HL-60 (cell line): ENCODE measurements around the gene SPINT2.

Source experiments
- CTCF ChIP-seq: IDR thresholded peaks from one replicate; pipeline ENCODE4 v1.5.1; 2011; ENCODE audit warnings: low read length, control low read depth, inconsistent platforms; ENCODE audit not compliant: insufficient read depth
- GABPA ChIP-seq: IDR thresholded peaks from 2 replicates; pipeline ENCODE4 v1.6.1; 2012; ENCODE audit warnings: low read depth
- POLR2AphosphoS5 ChIP-seq: IDR thresholded peaks from 2 replicates; pipeline ENCODE4 v1.6.1; 2012; ENCODE audit warnings: low read depth

GRCh38 chr19:38316477-38317067, 52.2 kb downstream of the SPINT2 start:
- no peak for TF ChIP-seq CTCF
- TF ChIP-seq POLR2AphosphoS5: no peak
- no peak for TF ChIP-seq GABPA
